ENCODE measurements around the gene KLHL14.

KLHL14 gene

DNA sequence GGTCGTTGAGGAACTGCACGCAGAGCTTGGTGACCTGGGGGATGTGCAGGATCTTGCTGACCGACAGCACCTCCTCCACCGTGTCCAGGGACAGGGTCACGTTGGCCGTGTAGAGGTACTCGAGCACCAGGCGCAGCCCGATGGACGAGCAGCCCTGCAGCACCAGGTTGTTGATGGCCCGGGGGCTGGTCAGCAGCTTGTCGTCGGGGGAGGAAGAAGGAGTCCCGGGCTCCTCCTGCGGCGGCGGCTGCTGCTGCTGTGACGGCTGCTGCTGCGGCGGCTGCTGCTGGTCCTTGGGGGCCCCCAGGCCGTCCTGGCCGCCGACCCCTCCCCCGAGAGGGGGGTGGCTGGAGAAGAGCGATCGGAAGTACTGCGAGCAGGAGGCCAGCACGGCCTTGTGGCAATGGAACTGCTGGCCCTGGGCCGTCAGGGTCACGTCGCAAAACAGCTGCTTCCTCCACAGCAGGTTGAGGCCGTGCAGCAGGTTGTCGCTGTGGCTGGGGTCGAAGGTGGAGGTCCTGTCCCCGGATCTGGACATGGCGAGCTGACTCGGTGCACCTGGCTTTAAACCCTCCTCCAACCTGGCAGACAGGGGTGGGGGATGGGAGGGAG, 2.7 kb downstream of the KLHL14 start:
- no peak for DNase-seq (ENCODE audit: low read depth in 1 of 2, low spot score in 1 of 2)

DNA sequence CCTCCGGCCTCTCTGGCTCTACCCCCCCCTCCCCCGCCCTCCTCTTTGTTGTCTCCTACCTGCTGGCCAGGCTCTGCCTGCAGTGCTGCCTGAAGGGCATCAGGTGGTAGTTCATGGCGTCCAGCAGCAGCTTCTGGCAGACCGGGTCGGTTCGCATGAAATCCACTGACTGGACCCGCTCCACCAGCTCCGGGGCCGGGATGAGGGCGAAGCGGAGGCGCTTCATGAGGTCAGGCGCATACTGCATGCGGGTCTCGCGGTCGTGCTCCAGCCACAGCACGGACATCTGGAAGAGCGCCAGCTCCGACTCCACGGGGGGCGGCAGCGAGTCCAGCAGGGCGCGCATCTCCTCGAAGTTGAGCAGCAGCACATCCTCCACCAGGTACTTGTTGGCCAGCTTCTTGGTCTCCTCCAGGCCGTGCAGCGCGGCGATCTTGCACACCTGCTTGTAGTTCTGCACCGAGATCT, 3.2 kb downstream of the KLHL14 start:
- DNase-seq (ENCODE audit: low read depth in 1 of 2, low spot score in 1 of 2), result no peak

DNA sequence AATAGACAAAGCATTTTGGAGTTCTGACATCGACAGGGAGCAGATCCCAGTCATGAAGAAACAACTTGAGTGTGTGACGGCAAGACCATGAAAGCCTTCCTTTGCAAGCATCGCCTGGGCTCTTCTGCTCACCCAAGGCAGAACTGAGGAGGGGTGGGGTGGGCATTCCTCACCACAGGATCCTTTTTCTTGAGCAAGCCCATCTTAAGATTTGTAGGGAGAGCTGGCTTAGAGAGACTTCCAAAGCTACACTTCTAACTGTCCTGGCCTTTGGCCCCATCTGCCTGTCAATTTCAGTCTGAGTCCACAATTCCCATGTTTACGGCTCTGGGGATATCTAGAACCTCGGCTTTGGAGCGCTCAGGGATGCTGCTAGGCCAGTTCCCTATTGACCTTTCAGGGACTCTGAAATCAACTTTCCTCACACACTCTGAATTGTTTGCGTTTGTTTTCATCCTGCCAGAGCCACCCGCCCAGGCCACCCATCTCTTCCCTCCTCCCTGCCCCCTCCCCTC, 3.7 kb downstream of the KLHL14 start:
- DNase-seq (ENCODE audit: low read depth in 1 of 2, low spot score in 1 of 2), result no peak

DNA sequence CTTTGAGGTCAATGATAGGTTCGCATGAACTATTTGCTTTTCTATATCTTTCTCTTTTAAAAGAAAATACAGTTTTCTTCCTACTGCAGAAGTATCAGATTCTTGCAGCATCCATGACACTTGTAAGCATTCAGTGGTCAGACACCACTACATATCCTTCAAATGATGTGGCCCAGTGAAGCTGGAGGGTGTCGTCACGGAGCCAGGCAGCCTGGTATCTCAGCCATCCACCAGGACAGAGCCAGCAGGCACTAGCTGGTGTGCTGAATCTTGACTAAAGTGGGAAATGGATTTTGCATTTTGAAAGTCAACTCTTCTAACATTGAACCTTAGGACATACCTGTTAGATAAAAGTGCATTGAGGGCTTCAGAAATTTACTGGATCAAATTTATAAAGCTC, 5.4 kb downstream of the KLHL14 start:
- no peak for DNase-seq (ENCODE audit: low read depth in 1 of 2, low spot score in 1 of 2)

DNA sequence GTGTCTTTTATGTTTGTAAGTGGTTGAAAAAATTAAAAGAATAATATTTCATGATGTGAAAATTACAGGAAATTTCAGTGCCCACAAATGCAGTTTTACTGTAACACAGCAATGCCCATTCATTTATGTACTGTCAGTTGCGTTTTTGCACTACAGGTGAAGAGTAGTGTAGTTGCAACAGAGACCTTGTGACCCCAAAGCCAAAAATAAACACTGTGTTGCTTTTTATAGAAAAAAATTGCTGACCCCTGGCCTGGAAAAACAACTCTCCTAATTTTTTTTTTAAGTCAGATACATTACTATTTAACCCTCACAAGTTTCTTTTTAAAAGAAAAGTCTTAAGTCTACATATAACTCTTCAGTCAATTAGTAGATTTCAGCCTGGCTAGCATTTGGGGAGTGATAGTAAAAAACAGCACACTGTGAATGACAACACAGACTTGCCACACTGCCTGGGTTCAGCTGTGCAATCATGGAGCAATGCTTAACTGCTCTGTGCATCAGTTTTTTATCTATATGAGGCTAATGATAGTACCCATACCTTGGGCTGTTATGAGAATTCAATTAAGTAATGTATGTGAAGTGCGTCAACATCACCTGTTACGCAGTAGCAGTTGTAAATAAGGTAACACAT, 8.1 kb downstream of the KLHL14 start:
- DNase-seq (ENCODE audit: low read depth in 1 of 2, low spot score in 1 of 2), result no peak

DNA sequence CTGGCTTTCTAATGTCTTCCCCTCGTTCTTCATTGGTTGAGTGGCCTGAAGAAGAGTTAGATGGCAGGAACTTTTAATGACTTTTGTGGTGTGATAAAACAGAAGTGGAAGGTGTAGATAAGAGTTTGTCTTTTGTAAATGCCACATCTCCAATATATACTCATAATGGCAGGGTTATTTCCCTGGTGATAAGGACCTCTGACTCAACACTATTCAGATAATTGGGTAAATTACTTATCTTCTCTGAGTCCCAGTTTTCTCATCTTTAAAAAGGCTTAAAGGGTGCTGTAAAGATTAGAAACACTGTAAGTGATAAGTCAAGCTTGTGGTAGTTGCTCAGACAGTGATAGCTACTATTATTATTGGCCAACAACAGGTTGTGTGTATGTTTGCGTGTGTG, 9.5 kb downstream of the KLHL14 start:
- DNase-seq (ENCODE audit: low read depth in 1 of 2, low spot score in 1 of 2), result no peak

DNA sequence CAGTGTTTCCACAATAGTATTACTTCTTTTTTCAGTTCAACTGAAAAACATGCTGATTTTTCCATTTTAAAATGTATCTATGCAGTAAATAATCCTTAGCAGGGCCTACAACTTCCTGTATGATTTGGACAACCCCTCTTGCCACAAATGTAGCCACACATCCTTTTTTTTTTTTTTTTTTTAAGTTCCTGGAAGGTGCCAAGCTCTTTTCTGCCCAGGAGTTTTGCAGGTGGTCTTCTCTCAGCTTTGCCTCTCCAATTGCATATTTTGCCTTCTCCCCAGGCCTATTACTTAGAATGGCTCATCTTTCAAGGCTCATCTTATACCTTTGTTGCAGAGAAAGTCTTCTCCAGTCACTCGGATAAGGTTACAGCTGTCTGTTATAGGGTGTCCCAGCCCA, 11.6 kb downstream of the KLHL14 start:
- no peak for DNase-seq (ENCODE audit: low read depth in 1 of 2, low spot score in 1 of 2)

DNA sequence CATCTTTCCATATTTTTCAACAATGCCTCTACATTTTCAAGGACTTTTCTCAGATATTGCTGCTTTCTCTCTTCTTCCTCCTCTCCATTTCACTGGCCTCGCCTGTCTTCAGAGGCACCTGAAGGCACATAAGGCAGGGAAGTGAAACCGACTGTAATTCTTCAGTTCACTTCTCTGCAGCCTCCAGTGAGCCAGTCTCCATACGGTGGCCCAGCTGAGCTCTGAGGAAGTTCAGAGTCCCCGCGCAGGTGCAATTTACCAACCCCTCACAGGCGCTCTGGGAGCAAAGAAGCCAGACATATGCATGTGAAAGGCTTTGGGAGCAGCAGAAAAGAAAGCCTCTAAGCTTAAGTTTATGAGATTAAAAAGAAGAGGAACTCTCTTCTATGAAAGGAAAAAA, 12.4 kb downstream of the KLHL14 start:
- DNase-seq (ENCODE audit: low read depth in 1 of 2, low spot score in 1 of 2), result no peak

DNA sequence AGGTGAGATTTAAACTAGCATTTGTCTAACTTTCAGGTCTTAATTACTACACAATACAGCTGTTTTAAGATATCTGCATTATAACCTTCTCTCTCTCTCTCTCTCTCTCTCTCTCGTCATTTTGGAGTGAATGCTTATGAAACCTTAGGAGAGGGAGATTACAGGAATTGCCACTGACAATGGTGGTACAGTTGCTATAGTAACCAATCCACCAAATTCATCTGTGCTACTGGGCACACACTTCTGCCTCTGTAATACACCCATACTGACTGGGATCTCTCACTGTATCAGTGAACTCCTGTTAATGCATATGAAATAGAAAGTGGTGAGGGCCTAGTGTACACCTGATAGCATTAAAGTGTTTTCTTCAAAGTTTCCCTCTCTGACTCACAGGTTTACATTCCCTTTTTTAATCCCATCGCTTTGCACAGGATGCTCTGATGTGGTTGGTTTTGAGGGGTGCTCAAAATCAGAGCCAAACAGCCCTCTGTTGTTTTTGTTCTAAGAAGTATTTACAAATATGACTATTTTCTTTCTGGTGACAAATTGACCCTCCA, 13.1 kb downstream of the KLHL14 start:
- no peak for DNase-seq (ENCODE audit: low read depth in 1 of 2, low spot score in 1 of 2)

DNA sequence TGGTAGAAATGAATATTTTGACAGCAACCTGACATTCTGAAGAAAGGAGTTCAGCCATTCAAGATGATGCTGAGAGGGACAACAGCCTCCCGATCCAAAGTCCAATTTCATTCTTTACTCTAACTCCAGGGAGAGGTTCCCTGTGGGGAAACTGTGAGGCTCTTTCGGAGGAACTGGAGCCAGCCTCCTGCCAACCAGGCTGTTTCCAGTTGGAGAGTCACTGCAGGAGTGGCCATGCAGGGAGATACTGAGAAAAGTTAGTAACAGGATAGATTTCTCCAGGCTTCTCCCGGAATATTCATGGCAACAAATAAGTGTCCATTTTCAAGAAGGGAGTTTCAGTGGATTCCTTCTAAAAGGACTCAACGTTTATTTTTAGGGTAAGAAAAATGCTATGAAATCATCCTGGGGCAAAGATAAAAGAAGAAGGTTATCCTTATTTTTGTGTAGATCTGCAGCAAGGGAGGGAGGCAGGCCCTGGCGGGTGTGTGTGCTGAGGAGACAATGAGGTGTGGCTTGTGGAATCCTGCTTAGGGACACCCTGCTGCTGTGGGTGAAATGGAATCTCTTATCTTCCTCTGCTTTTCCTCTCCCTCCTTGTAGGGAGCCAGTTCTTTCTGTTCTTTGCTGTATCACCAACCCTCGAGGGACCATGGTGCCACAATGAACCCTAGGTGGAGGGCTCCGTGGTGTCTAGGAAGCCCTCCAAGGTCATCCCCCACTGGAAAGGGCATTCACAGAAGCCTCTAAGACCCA, 18.1 kb downstream of the KLHL14 start:
- no peak for DNase-seq (ENCODE audit: low read depth in 1 of 2, low spot score in 1 of 2)

DNA sequence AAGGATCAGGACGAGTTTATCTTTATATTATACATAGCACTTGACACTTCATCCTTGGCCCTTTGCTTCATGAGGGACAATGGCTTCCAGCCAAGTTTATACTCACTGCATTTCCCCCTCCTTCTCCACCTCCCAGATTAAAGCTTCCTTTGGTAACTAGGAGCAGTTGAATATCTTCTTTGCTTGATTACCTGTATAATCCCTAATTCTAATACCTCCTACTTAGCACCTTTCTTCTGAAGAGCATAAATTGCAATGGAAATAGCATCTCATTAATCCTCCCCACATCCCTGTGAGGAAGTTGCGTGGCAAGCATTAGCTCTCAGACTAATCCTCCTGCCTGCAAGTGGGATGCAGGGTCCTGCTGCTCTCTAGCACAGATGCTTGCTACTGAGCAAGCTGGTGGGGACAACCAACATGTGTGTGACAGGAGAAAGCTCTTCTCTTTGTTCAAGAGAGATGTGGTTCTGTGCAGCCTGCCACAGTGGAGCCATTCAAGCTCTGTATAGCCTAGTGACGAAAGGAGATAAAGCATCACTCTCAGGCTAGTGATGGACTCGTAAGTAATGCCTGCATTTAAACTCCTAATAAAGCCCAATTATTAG, 19.1 kb downstream of the KLHL14 start:
- DNase-seq (ENCODE audit: low read depth in 1 of 2, low spot score in 1 of 2), result no peak

DNA sequence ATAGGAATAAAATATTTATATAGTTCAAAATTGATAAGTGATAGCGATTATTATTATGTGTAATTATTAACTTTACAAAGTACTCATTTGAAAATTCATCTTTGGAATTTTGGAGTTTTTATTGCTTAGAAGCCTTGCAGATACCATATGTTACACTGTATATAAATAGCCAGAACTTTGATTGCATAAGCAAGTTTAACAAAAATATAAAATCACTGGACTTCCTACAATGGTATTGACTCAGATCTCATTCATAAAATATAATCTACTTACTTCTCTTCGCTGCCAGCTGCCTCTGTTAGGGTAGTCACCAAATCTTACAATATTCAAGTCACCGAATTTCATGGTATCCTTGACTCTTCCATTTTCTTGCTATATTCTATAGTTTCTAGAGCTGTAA, 22.5 kb downstream of the KLHL14 start:
- DNase-seq (ENCODE audit: low read depth in 1 of 2, low spot score in 1 of 2), result no peak

DNA sequence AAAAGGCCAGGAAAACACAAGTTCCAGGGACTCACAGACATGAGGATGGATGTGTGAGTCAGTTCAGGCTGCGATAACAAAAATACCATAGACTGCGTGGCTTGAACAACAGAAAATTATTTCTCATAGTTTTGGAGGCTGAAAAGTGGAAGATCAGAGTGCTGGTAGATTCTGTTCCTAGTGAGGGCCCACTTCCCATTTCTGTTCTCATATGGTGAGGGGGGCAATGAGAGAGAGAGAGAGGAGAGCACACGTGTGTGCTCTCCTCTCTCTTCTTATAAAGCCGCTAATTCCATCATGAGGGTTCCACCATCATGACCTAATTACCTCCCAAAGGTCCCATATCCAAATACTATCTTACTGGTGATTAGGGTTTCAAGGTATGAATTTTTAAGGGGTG, 23.0 kb downstream of the KLHL14 start:
- no peak for DNase-seq (ENCODE audit: low read depth in 1 of 2, low spot score in 1 of 2)

DNA sequence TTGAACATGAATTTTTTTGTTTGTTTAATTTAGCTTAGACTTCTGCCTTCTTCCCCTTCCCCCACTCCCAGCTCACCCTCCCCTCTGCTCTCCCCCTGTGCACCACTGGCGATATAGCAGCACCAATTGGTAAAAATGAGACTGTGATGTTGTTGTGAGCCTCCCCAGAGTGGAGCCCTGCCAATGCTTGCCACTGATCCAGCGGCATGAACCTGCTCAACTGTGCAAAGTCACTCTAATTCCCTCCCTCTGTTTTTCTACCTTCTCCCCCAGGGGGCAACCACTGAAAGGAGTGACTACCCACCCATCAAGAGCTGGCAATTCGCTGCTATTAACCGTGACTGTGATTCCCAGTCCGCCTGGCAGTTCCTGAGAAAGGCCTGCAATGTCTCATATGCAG, 30.2 kb downstream of the KLHL14 start:
- DNase-seq (ENCODE audit: low read depth in 1 of 2, low spot score in 1 of 2), result no peak

DNA sequence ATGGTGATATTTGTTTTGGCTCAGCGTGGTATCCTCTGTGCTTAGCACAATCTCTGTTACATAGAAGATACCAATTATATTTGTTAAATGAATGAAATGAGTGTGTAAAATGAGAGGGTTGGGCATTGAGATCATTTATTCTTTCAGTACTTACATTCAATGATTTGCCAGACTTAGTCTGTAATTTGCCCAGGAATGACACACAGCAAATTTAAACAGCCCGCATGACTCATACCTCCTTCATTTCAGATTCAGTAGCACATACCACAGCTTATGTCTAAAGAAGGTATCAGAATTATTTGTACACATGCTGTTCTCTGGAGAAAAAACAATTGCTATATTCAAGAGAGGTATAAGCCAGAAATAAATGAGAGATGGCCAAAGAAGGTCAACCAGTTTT, 37.0 kb downstream of the KLHL14 start:
- no peak for DNase-seq (ENCODE audit: low read depth in 1 of 2, low spot score in 1 of 2)

DNA sequence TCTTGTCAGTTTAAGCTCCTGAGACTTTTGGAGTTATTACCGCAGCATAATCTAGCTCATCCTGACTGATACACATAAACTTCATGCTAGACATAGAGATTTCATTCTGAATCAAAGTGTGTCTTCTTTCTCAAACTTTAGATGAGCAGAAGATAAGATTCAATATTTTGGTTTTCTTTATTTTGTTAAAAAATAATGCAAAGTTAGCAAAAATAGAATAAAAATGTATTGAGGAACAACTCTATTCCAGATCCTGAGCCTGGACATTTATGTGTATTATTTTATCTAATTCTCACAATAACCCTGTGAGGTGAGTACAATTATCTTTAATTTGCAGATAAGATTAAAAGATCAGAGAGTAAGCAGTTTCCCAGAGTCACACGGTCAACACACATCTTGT, 38.4 kb downstream of the KLHL14 start:
- DNase-seq (ENCODE audit: low read depth in 1 of 2, low spot score in 1 of 2), result no peak

DNA sequence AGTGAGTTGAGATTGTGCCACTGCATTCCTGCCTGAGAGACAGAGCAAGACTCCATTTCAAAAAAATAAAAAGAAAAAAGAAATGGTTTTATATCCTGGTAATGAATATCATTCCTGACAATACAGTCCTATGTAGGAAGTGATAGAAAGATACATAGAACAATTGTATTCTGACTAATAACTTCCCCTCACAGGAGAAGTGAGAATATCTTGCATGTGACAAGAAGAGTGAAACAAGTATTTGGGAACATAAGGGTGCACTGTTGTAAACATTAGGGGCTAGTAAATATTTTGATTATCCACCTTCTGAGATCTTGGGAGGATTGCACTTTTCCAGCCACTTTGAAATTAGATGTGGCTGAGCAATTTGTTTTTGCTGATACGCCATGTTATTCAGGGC, 40.7 kb downstream of the KLHL14 start:
- no peak for DNase-seq (ENCODE audit: low read depth in 1 of 2, low spot score in 1 of 2)

DNA sequence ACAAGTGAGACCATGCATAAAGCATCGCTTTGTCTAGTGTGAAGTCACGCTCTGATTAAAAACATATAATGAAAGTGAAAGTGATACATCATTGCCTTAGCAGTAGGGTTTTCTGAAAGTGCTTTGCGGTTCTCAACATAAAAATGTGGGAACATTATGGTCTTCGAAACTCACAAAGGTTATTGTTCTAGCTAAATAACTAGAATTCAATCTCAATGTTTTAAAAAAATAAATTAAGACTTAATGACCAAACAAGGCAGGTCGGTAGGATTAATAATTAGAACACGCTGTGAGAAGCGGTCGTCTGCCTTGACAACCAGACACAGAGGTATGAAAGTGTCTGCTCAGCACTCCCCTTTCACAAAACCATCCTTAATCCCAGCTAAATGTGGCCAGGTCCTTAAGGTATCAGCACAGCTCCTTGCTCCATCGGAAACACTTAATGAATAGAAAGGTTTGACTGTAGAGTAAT, 42.2 kb downstream of the KLHL14 start:
- no peak for DNase-seq (ENCODE audit: low read depth in 1 of 2, low spot score in 1 of 2)

DNA sequence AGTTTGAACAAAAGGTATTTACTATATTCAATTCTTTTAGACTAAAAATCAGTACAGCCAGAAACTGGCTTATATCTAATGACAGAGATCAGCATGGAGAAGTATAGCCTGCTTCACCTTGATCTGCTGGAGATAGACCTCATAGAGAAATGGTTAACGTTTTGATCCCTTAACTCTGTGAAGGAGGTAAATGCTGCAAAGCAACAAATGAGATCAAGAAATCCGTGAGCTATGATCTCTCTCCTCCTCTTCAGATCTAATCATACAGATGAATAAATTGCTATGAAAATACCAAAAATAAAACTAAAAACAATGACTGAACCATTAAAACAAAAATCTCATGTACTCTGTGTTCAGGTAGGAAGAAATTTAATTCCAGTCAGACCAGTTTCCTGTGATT, 42.8 kb downstream of the KLHL14 start:
- no peak for DNase-seq (ENCODE audit: low read depth in 1 of 2, low spot score in 1 of 2)

DNA sequence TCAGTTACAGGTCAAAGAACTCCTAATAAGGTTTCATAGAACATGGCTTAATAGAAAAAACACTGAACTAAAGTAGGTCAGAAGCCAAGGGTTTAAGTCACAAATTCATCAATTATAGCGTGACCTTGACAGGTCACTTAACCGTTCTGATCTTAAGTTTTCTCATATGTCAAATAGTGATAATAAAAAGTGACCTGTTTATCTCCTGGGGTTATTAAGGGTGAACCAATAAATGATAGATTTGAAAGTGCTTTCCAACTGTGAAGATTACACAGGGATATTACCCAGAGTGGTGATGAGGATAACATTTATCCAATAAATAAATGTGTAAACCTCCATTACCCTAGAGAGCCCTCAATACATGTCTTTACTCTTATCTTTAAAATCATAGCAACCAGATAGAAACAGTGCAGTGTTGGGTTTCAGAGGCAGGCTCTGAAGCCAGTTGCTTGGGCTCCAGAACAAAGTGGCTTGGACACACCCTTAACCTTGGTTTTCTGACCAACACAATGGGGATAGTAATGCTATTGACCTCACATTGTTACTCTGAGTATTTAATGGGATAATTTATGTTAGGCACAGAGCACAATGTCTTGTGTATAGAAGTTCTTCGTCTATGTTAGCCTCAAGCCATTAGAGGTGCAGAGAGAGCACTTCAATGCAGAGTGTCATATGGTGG, 48.6 kb downstream of the KLHL14 start:
- DNase-seq (ENCODE audit: low read depth in 1 of 2, low spot score in 1 of 2), result no peak

DNA sequence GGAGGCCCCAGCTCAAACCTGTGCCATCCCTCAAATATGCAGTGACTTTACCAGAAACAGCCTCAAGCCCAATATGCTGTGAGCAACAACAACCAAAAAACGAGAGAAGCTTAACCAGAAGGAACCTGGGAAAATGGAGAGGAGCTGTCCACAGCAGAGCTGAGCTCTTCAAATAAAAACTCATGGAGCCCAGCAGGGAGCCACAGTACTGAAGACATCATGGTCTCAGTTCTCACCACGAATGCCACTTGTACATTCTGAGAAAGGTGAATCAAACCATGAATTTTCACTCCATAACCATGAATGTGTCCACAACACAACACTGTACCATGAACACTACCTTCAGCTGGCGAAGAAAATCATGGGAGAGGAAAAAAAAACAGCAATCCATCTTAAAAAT, 50.5 kb downstream of the KLHL14 start:
- DNase-seq (ENCODE audit: low read depth in 1 of 2, low spot score in 1 of 2), result no peak
